ENCODE data around the gene ESR1.
"Not testable (repeated sequence)": the region's sequence is repeated elsewhere in the genome, so short reads cannot be mapped to it uniquely, and the experiment has no call there.

The ESR1 gene

DNA sequence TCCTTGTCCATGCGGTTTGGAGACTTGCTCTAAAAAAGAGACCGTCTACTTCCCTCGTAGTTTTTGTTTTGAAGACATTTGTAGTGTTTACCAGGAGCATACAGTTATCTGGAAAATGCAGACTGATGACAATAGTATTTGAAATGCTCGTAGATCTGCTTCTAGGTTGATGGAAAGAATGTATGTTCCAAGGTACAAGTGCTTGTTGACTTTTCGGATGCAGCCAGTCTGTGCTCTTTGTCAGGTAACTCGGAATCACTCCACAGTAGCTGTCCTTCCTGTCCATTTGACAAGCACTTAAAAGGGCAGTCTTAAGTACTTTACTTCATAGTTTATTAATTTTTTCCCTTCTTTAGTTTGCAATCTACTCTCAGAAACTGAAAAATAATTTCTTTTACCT lies 194.8 kb downstream of the ESR1 start:
- no peak for DNase-seq (ENCODE audit: low spot score)
- Mint-ChIP-seq H3K4me1 (ENCODE audit: low read depth) (no peaks in the 10 kb centered on the region), H3K27me3 (ENCODE audit: low read depth) (peaks cover 6% of the 10 kb centered on the region), H3K27ac (no peak overlapping the region), H3K9me3 (no peaks in the 10 kb centered on the region), H3K36me3 (ENCODE audit: low read depth) (no peaks in the 10 kb centered on the region), H3K4me3 (no peak overlapping the region)

DNA sequence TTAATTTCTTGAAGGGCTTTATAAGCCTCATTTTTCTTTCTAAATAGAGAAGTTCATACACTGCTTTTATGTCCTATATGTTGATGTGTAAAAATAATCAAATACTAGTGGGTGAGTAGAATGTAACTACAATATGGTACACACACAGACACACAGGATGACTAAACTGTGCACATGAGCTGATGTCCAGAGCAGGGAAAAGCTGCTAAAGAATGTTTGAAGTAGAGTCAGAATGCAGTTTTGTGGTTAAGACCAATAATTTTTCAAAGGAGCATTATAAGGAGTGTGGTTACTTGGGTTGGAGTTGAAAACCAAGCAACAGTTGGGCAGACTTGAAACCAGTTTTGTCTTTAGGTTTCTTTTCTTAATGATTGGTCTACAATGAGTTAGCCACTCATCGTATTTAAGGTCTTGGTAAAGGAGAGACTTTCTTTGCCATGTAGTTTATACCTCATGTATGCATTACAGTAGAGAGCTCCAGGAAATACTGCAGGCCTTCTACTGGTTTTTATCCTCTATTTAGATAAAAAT lies 196.6 kb downstream of the ESR1 start:
- Mint-ChIP-seq H3K27me3 (ENCODE audit: low read depth) (peaks cover 6% of the 10 kb centered on the region), H3K4me3 (no peak overlapping the region), H3K27ac (no peak overlapping the region), H3K36me3 (ENCODE audit: low read depth) (no peaks in the 10 kb centered on the region), H3K4me1 (ENCODE audit: low read depth) (no peaks in the 10 kb centered on the region), H3K9me3 (no peaks in the 10 kb centered on the region)
- no peak for DNase-seq (ENCODE audit: low spot score)

DNA sequence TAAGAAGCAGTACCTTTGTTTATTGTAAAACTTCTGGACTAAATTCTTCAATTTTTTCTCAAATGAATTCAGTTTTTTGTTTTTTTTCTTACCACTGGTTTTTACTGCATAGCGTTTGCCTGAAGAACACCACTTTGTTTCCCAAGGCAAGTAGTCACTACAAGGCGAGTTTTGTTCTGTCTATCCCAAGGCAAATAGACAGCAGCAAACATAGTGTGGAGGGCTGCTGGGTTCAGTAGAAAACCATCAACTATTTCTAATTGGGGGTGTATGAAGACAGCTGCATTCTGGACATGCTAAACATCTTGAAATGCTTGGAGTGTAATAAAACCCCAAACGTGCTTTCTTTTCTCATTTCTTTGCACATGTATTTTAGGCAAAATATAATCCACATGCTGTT lies 197.4 kb downstream of the ESR1 start:
- no peak overlapping the region for H3K4me3 Mint-ChIP-seq
- H3K27ac Mint-ChIP-seq: no peak overlapping the region
- no peaks in the 10 kb centered on the region for H3K4me1 Mint-ChIP-seq (ENCODE audit: low read depth)
- H3K9me3 Mint-ChIP-seq: no peaks in the 10 kb centered on the region
- H3K36me3 Mint-ChIP-seq (ENCODE audit: low read depth): no peaks in the 10 kb centered on the region
- no peak for DNase-seq (ENCODE audit: low spot score)
- H3K27me3 Mint-ChIP-seq (ENCODE audit: low read depth): peaks cover 6% of the 10 kb centered on the region

DNA sequence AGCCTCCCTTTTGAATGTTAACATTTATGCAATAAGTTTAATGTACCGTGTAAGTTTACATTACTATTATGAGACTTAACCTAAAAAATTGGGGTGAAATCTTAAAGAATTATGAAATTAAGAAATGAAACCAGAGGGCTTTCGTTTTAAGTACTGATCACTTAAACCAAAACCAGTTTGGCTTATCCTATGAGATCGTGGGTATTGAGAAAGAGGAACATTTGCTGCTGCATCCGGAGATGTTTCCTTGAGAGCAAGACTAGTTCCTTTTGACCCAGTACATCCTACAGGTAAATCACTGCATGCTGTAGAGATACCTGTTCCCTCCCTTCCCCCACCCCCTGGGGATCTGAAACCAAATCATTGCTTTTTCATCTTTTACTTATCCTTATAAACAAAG lies 201.3 kb downstream of the ESR1 start:
- no peak overlapping the region for H3K4me3 Mint-ChIP-seq
- H3K36me3 Mint-ChIP-seq (ENCODE audit: low read depth): no peaks in the 10 kb centered on the region
- no peak for DNase-seq (ENCODE audit: low spot score)
- no peak overlapping the region for H3K27ac Mint-ChIP-seq
- no peaks in the 10 kb centered on the region for H3K9me3 Mint-ChIP-seq
- no peaks in the 10 kb centered on the region for H3K4me1 Mint-ChIP-seq (ENCODE audit: low read depth)
- peaks cover 2% of the 10 kb centered on the region for H3K27me3 Mint-ChIP-seq (ENCODE audit: low read depth)

DNA sequence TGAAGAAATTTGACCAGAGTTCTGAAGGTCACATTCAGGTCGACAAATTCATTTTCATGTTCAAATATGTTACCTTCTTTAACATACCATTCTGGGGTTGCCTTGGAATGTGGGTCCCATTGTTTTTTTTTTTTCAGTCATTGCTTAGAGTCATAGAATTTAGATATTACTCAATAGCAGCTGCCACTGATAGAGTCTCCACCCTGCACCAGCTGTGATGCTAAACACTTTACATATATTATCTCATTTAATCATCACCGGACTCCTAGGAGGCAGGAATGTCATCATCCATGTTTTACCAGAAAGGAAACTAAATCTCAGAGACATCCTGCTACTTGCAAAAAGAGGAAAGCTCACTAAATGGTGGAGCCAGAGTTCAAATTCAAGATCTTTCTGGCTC lies 204.7 kb downstream of the ESR1 start:
- Mint-ChIP-seq H3K36me3 (ENCODE audit: low read depth) (no peaks in the 10 kb centered on the region), H3K9me3 (no peaks in the 10 kb centered on the region), H3K27me3 (ENCODE audit: low read depth) (no peaks in the 10 kb centered on the region), H3K27ac (no peak overlapping the region), H3K4me1 (ENCODE audit: low read depth) (no peaks in the 10 kb centered on the region), H3K4me3 (no peak overlapping the region)
- DNase-seq (ENCODE audit: low spot score): no peak

DNA sequence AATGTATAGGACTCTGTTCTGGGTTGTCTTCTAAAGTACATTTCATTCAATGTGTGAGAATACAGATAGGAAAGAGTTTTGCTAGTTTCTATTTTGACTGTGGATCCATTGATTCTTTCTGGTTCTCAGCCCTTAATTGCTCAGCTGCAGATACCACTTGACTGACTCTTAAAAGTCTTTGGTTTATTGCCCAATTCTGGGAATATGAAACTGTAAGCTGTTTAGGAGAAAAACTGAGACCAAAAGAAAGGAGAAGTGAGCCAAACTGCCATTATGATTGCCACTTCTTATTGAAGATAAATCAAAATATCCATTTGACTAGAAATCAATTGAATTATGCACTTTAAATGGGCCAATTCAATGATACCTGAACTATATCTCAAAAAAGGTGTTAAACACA lies 211.4 kb downstream of the ESR1 start:
- Mint-ChIP-seq H3K27ac (no peak overlapping the region), H3K9me3 (peaks cover 7% of the 10 kb centered on the region), H3K4me1 (ENCODE audit: low read depth) (no peaks in the 10 kb centered on the region), H3K4me3 (no peak overlapping the region), H3K27me3 (ENCODE audit: low read depth) (peaks cover 5% of the 10 kb centered on the region), H3K36me3 (ENCODE audit: low read depth) (no peaks in the 10 kb centered on the region)
- DNase-seq (ENCODE audit: low spot score): no peak

DNA sequence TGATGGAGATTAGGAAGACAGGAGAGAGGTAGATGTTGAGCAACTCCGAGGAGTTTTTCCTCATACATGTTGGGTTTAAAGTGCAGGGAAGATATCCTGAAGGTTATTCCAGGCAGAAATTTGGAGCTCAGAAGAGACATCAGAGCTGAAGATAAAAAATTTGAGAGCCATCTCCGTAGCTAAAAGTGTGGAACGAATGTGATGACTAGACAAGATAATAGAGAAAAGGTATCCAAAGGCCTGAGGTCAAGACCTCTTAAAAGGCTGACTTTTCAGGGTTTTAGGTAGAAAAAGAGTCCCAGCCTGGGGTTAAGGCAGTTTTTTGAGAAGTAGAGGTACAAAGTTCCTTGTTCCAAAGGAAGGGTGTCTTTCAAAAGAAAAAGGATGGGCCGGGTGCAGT lies 214.8 kb downstream of the ESR1 start:
- H3K4me1 Mint-ChIP-seq (ENCODE audit: low read depth): no peaks in the 10 kb centered on the region
- H3K36me3 Mint-ChIP-seq (ENCODE audit: low read depth): no peaks in the 10 kb centered on the region
- H3K27ac Mint-ChIP-seq: no peak overlapping the region

DNA sequence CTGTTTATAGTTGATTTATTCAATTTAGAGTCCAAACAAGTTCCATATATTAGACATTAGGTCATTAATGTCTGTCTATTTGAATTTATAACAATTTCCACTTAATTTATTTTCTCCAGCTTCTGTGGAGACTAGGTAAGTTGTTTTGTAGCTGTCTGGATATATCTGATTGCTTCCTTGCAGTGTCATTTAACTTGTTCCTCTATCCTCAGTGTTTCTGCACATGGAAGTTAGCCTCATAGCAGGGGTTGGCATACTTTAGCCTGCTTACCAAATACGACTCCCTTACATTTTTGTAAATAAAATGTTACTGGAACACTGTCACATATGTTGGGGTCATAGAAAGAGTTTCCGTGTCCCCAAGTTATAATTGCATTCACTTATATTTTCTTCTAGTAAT lies 216.1 kb downstream of the ESR1 start:
- Mint-ChIP-seq H3K36me3 (ENCODE audit: low read depth) (no peaks in the 10 kb centered on the region), H3K27me3 (ENCODE audit: low read depth) (peaks cover 2% of the 10 kb centered on the region), H3K9me3 (peaks cover 7% of the 10 kb centered on the region), H3K27ac (no peak overlapping the region), H3K4me1 (ENCODE audit: low read depth) (no peaks in the 10 kb centered on the region), H3K4me3 (no peak overlapping the region)
- no peak for DNase-seq (ENCODE audit: low spot score)

More for the DNA sequence above, 214.8 kb downstream of the ESR1 start:
- Mint-ChIP-seq H3K4me3 (no peak overlapping the region), H3K9me3 (peaks cover 7% of the 10 kb centered on the region), H3K27me3 (ENCODE audit: low read depth) (peaks cover 5% of the 10 kb centered on the region)
- DNase-seq (ENCODE audit: low spot score): no peak

DNA sequence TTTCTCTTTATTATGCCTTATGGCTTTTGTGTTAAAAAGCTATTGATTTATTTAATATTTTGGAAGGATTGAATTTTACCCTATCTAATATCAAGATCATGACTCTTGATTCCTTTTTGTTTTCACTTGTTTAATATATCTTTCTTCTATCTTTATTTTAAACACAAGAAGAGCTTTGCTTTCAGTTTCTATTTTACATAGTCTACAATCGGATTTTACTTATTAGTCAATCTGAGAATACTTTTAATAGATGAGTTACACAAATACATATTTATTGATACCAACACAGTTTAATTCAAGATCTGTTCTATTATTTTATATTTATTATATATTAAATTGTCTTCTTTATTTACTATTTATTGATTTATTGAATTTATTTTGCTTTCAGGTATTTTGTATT lies 218.8 kb downstream of the ESR1 start:
- Mint-ChIP-seq H3K27ac (no peak overlapping the region), H3K4me3 (no peak overlapping the region)

DNA sequence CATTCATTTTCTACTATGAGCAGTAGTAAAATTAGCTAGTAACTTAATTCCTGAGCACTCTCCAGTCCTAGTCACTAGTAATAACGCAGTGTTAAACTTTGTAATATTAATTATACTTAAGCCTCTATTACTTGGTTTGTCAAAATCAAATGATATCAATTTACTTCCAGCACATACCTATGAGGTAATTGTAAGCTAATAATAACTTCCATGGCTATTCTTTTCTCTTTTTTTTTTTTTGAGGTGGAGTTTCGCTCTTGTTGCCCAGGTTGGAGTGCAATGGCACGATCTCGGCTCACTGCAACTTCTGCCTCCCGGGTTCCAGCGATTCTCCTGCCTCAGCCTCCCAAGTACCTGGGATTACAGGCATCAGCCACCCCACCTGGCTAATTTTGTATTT lies 219.3 kb downstream of the ESR1 start:
- not testable (repeated sequence) for H3K27ac Mint-ChIP-seq; H3K4me1 Mint-ChIP-seq (ENCODE audit: low read depth); H3K4me3 Mint-ChIP-seq; H3K36me3 Mint-ChIP-seq (ENCODE audit: low read depth); DNase-seq (ENCODE audit: low spot score); H3K27me3 Mint-ChIP-seq (ENCODE audit: low read depth)
- H3K9me3 Mint-ChIP-seq: peaks cover 10% of the 10 kb centered on the region

More for the DNA sequence above, 218.8 kb downstream of the ESR1 start:
- H3K4me1 Mint-ChIP-seq (ENCODE audit: low read depth): no peaks in the 10 kb centered on the region
- DNase-seq (ENCODE audit: low spot score): no peak
- H3K9me3 Mint-ChIP-seq: peaks cover 10% of the 10 kb centered on the region
- no peaks in the 10 kb centered on the region for H3K36me3 Mint-ChIP-seq (ENCODE audit: low read depth)
- H3K27me3 Mint-ChIP-seq (ENCODE audit: low read depth): peaks cover 2% of the 10 kb centered on the region

DNA sequence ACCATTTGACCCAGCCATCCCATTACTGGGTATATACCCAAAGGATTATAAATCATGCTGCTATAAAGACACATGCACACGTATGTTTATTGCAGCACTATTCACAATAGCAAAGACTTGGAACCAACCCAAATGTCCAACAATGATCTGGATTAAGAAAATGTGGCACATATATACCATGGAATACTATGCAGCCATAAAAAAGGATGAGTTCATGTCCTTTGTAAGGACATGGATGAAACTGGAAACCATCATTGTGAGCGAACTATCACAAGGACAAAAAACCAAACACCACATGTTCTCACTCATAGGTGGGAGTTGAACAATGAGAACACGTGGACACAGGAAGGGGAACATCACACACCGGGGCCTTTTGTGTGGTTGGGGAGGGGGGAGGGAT lies 226.3 kb downstream of the ESR1 start:
- not testable (repeated sequence) for H3K9me3 Mint-ChIP-seq; H3K36me3 Mint-ChIP-seq (ENCODE audit: low read depth); H3K4me1 Mint-ChIP-seq (ENCODE audit: low read depth); H3K27ac Mint-ChIP-seq; H3K4me3 Mint-ChIP-seq; H3K27me3 Mint-ChIP-seq (ENCODE audit: low read depth); DNase-seq (ENCODE audit: low spot score)

DNA sequence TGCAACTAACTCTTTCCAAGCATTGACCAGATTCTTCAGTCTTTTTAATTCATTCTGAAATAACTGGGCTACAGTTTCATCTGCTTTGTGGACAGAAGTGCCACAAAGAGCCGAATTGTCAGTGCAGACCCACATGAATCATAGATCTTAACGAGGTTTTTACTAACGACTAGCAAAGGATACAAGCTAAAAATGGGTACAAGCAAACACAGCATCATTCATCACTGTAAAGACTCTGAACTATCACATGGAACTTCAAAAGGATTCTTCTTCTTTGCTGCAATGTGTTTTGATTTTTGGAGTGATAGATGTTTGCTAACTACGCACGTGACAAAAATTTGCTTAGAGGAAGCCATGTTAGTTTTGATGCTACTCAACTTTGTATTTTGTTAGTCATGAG lies 227.1 kb downstream of the ESR1 start:
- no peak for DNase-seq (ENCODE audit: low spot score)
- Mint-ChIP-seq H3K4me3 (no peak overlapping the region), H3K27me3 (ENCODE audit: low read depth) (no peaks in the 10 kb centered on the region), H3K4me1 (ENCODE audit: low read depth) (no peaks in the 10 kb centered on the region), H3K27ac (no peak overlapping the region), H3K9me3 (peaks cover 4% of the 10 kb centered on the region), H3K36me3 (ENCODE audit: low read depth) (no peaks in the 10 kb centered on the region)

DNA sequence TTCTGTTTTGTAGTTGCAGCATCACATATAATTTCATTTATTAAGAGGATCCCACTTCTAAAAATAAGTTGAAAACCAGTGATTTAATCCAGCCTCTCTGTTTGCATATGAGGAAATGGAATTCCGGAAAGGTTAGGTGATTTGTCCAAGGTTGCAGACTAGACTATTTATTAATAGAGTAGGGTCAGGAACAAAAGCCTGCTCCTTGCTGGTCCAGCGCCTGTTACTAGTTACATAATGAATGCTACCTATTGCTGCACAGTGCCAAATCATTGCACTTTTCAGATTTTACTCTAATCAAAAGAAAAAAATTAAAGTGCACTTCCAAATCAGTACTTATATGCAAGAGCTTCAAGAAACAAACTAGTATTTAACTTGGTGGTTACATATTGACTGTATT lies 238.6 kb downstream of the ESR1 start:
- Mint-ChIP-seq H3K27ac (no peak overlapping the region), H3K9me3 (no peaks in the 10 kb centered on the region), H3K27me3 (ENCODE audit: low read depth) (peaks cover 2% of the 10 kb centered on the region), H3K4me3 (no peak overlapping the region), H3K36me3 (ENCODE audit: low read depth) (no peaks in the 10 kb centered on the region), H3K4me1 (ENCODE audit: low read depth) (no peaks in the 10 kb centered on the region)
- no peak for DNase-seq (ENCODE audit: low spot score)

DNA sequence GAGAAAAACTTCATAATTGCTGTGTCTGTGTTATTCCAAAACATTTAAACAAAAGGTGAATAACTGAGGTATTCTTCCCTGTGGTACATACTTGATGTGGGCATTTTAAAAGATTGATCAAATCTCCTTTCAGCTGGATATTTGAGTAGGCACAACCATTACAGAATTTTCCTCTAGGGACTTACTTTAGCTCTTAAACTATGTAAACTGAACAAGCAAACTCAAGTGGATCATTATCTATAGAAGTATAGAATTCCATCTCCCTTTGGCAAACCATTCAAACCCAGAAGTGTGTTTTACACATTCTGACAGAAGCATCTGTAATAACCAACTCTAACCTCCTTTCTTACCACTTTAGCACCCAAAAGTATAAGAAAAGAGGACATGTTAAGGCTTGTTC lies 241.4 kb downstream of the ESR1 start:
- DNase-seq (ENCODE audit: low spot score): no peak
- H3K27ac Mint-ChIP-seq: no peak overlapping the region
- H3K27me3 Mint-ChIP-seq (ENCODE audit: low read depth): peaks cover 2% of the 10 kb centered on the region
- no peaks in the 10 kb centered on the region for H3K36me3 Mint-ChIP-seq (ENCODE audit: low read depth)
- H3K9me3 Mint-ChIP-seq: no peaks in the 10 kb centered on the region
- no peak overlapping the region for H3K4me3 Mint-ChIP-seq
- no peaks in the 10 kb centered on the region for H3K4me1 Mint-ChIP-seq (ENCODE audit: low read depth)

DNA sequence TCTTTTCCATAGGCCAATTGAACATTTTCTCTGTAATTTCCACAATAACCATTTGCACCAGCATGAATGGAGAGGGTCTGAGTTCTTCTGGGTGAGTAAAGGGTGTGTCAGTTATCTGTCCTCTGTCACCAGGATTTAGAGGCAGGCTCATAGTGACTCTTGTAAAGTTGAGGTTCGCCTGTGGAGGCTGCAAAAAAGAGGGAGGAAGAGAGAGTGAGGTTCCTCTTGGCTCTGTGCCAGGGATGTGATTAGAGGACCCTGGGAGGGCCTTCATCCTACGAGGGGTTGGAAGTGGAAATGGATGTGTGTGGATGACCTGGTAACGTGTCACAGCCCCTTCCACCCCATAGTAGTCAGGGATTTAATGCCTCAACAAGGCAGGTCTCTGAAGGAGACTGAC lies 242.0 kb downstream of the ESR1 start:
- no peak for DNase-seq (ENCODE audit: low spot score)
- H3K4me1 Mint-ChIP-seq (ENCODE audit: low read depth): no peaks in the 10 kb centered on the region
- H3K4me3 Mint-ChIP-seq: no peak overlapping the region
- H3K27me3 Mint-ChIP-seq (ENCODE audit: low read depth): peaks cover 2% of the 10 kb centered on the region
- H3K27ac Mint-ChIP-seq: no peak overlapping the region
- H3K36me3 Mint-ChIP-seq (ENCODE audit: low read depth): no peaks in the 10 kb centered on the region
- no peaks in the 10 kb centered on the region for H3K9me3 Mint-ChIP-seq

Measured in T-helper 2 cell treated with Interferon-gamma antibody and Interleukin-4, amounts not matched to agents 5 μg/mL and 100 μg/mL, for 36 hours (primary cell).